A549 (cell line): ENCODE measurements around the gene LHFPL2.

Experiments
- CTCF ChIP-seq: fragments of >200 bp; sonication (Bioruptor Twin); formaldehyde crosslinking; IDR thresholded peaks from 3 replicates; pipeline ENCODE4 v1.5.1; 2016
- EHF ChIP-seq: fragments of 250-450 bp; sonication (Bioruptor Pico); IDR thresholded peaks from 2 replicates; pipeline ENCODE4 v1.5.0; 2020; ENCODE audit warnings: mild to moderate bottlenecking
- MAX ChIP-seq: IDR thresholded peaks from 2 replicates; pipeline ENCODE4 v1.6.1; 2012
- ZSCAN20 ChIP-seq: fragments of 250-450 bp; sonication (Bioruptor Pico); IDR thresholded peaks from 2 replicates; pipeline ENCODE4 v1.8.0; 2022; ENCODE audit warnings: mild to moderate bottlenecking, moderate library complexity

GRCh38 chr5:78567617-78568016, 81.0 kb downstream of the LHFPL2 start:
- TF ChIP-seq ZSCAN20 (CRISPR knock-in tag) (no peak), EHF (no peak), CTCF (no peak), MAX (no peak)
